B cell (primary cell): Measurements from ENCODE around the gene FBXL20. TPM values are rescaled to one million over a fixed set of nuclear protein-coding genes. Genes with fewer than 3 reads are reported as not detected.

Source experiments
- ATAC-seq: fragments of 200-7000 bp; cut with Tn5 transposase; one replicate; pipeline ENCODE4 v1.10.0; 2021; ENCODE audit warnings: low read depth, mild to moderate bottlenecking, moderate number of reproducible peaks, moderate library complexity
- CTCF ChIA-PET: fragments of 350-600 bp; sonication (Branson Sonifier 250); formaldehyde crosslinking; loops from one replicate; lab custom pipeline; 2021; ENCODE audit warnings: antibody characterized with exemption, inconsistent platforms; lab: Charles Lee
- POLR2A ChIA-PET: fragments of 350-600 bp; sonication (Branson Sonifier 250); formaldehyde crosslinking; loops from one replicate; lab custom pipeline; 2021; ENCODE audit warnings: antibody characterized with exemption; lab: Charles Lee
- DNase-seq: peaks from one replicate; pipeline ENCODE4 v3.0.0; 2013
- H2AFZ ChIP-seq: 2 replicates; pipeline ENCODE4 v1.6.1; 2012; ENCODE audit warnings: mild to moderate bottlenecking, low read depth, low read length; ENCODE audit not compliant: insufficient read depth, poor library complexity, severe bottlenecking
- H3K27ac ChIP-seq, 2 donors: 1 replicate in 1 of 2; 2 replicates in 1 of 2; pipeline ENCODE4 v1.5.1; 2012 to 2013; ENCODE audit warnings: low read length in 2 of 2, mild to moderate bottlenecking in 2 of 2, moderate library complexity in 1 of 2
- H3K27me3 ChIP-seq, 4 experiments: fragments of 200-600 bp in 1 of 4; sonication (generic) in 1 of 4; replicated peaks in 1 of 4; 1 replicate in 2 of 4; 2 replicates in 2 of 4; pipeline versions ENCODE4 v1.6.1 to v1.7.0; 2013 to 2016; ENCODE audit warnings: low read length in 3 of 4, mild to moderate bottlenecking in 2 of 4, mixed read lengths in 1 of 4, moderate library complexity in 1 of 4; ENCODE audit not compliant: insufficient read depth in 4 of 4, control insufficient read depth in 3 of 4; ENCODE audit errors: control extremely low read depth in 1 of 4
- H3K36me3 ChIP-seq, 2 experiments: replicated peaks in 1 of 2; 1 replicate in 1 of 2; 2 replicates in 1 of 2; pipeline versions ENCODE4 v1.6.1 to v1.7.1; 2013; ENCODE audit warnings: low read length in 1 of 2; ENCODE audit not compliant: insufficient read depth in 2 of 2, control insufficient read depth in 1 of 2; ENCODE audit errors: control extremely low read depth in 1 of 2, extremely low read depth in 1 of 2
- H3K4me1 ChIP-seq, 2 donors: fragments of 200-600 bp in 1 of 2; sonication (generic) in 1 of 2; 1 replicate in 1 of 2; 2 replicates in 1 of 2; pipeline versions ENCODE4 v1.5.1 to v1.6.1; 2013 to 2017; ENCODE audit warnings: low read length in 2 of 2; ENCODE audit not compliant: control insufficient read depth in 2 of 2, insufficient read depth in 2 of 2
- H3K4me2 ChIP-seq: replicated peaks from 2 replicates; pipeline ENCODE3; 2012; ENCODE audit warnings: mild to moderate bottlenecking, low read depth, low read length; ENCODE audit not compliant: poor library complexity, severe bottlenecking
- H3K4me3 ChIP-seq, 5 experiments: fragments of 200-600 bp in 1 of 5; sonication (generic) in 1 of 5; 1 replicate in 3 of 5; 2 replicates in 2 of 5; pipeline versions ENCODE4 v1.5.1 to v1.7.0; 2011 to 2016; ENCODE audit warnings: low read length in 4 of 5, mild to moderate bottlenecking in 4 of 5, low read depth in 2 of 5, control low read depth in 1 of 5, moderate library complexity in 1 of 5; ENCODE audit not compliant: insufficient read depth in 1 of 5; ENCODE audit errors: control extremely low read depth in 1 of 5, extremely low read depth in 1 of 5
- H3K79me2 ChIP-seq: fragments of 200-600 bp; sonication (generic); one replicate; pipeline ENCODE4 v1.6.0; 2016; ENCODE audit warnings: low read length; ENCODE audit not compliant: control insufficient read depth, insufficient read depth
- H3K9ac ChIP-seq: fragments of 200-600 bp; sonication (generic); 2 replicates; pipeline ENCODE4 v1.6.1; 2017; ENCODE audit warnings: mild to moderate bottlenecking, low read length, moderate library complexity
- H3K9me3 ChIP-seq, 3 donors: one replicate each; pipeline versions ENCODE4 v1.6.1 to v1.7.1; 2013; ENCODE audit warnings: low read length in 2 of 3; ENCODE audit not compliant: control insufficient read depth in 2 of 3, insufficient read depth in 1 of 3; ENCODE audit errors: control extremely low read depth in 1 of 3
- H4K20me1 ChIP-seq: 2 replicates; pipeline ENCODE4 v1.6.0; 2012; ENCODE audit warnings: mild to moderate bottlenecking, low read length; ENCODE audit not compliant: insufficient read depth, control insufficient read depth, poor library complexity, severe bottlenecking
- H3K27ac Mint-ChIP-seq: one replicate; pipeline ENCODE4 v1.8.0; 2021; ENCODE audit warnings: mixed read lengths
- H3K27me3 Mint-ChIP-seq: one replicate; pipeline ENCODE4 v1.8.0; 2021; ENCODE audit warnings: mixed read lengths
- H3K4me1 Mint-ChIP-seq: one replicate; pipeline ENCODE4 v1.8.0; 2021; ENCODE audit warnings: mixed read lengths
- H3K4me3 Mint-ChIP-seq: one replicate; pipeline ENCODE4 v1.8.0; 2021; ENCODE audit warnings: mixed read lengths
- H3K9me3 Mint-ChIP-seq: one replicate; pipeline ENCODE4 v1.8.0; 2022; ENCODE audit warnings: mixed read lengths; ENCODE audit not compliant: insufficient read depth
- CTCF ChIP-seq: fragments of 200-600 bp; IDR thresholded peaks from one replicate; pipeline ENCODE4 v1.8.0; 2022; ENCODE audit warnings: antibody characterized with exemption, mild to moderate bottlenecking
- EZH2 ChIP-seq: IDR thresholded peaks from 2 replicates; pipeline ENCODE4 v1.6.1; 2012; ENCODE audit warnings: borderline replicate concordance, low read depth, mild to moderate bottlenecking, moderate library complexity, low read length; ENCODE audit not compliant: insufficient read depth, poor library complexity, severe bottlenecking
- WGBS: methylation state at CpG from one replicate; pipeline ENCODE4 v1.1.5; 2013; ENCODE audit warnings: missing lambda C conversion rate; ENCODE audit not compliant: insufficient coverage; 5-methylcytosine and 5-hydroxymethylcytosine counted together
- intact Hi-C: fragments of 100-400 bp; cut with micrococcal nuclease; formaldehyde crosslinking; loops from one replicate; pipeline ENCODE4 v1.10.0; 2022
- polyA plus RNA-seq: library from polyadenylated mRNA; depleted of rRNA; stranded (reverse); fragments of >200 nt; gene quantifications from 2 replicates; pipeline ENCODE4 v1.2.3, GENCODE V29; 2012
- total RNA-seq, 2 donors: library from RNA; stranded (reverse); fragments of 120-200 nt in 1 of 2; gene quantifications; 1 replicate in 1 of 2; 2 replicates in 1 of 2; pipeline versions ENCODE4 v1.2.3 to v1.2.4, GENCODE V29; 2013 to 2022

FBXL20 gene
- total and polyA plus RNA-seq, 2 donors (not counting 1 experiment from before 2014, with no cell fraction given): 6.1 to 36.2 TPM

GRCh38 chr17:39205112-39205526 is 196.3 kb downstream of the FBXL20 start:
- no peaks in the 10 kb centered on the region for H3K27me3 Mint-ChIP-seq
- ChIA-PET CTCF (interaction anchor here (0.7 to 18.9 kb wide), 8 partner anchors 27 to 646 kb away, joined by 3 to 707 read pairs (median 4); partner anchors contain the start of gene PLXDC1), POLR2A (no interaction called here)
- WGBS: no CpG with 5 or more reads among the region's 3 CpGs
- Histone ChIP-seq H3K9ac (no peak overlapping the region), H3K27ac (no peak overlapping the region), H3K27me3 (peaks cover 0 to 4% (median 0%) of the 10 kb centered on the region in 4 experiments), H2AFZ (no peak overlapping the region), H4K20me1 (peaks cover 31% of the 10 kb centered on the region), H3K36me3 (peaks cover 4 to 41% of the 10 kb centered on the region in 2 experiments), H3K9me3 (peaks cover 0 to 3% (median 0%) of the 10 kb centered on the region in 3 donors), H3K4me3 (no peak overlapping the region), H3K4me2 (no peak overlapping the region), H3K4me1 (peaks cover 40 to 53% of the 10 kb centered on the region in 2 donors), H3K79me2 (peaks cover 18% of the 10 kb centered on the region)
- no peak overlapping the region for H3K27ac Mint-ChIP-seq
- H3K9me3 Mint-ChIP-seq: no peaks in the 10 kb centered on the region
- DNase-seq (no peak), ATAC-seq (no peak)
- H3K4me1 Mint-ChIP-seq: peaks cover 53% of the 10 kb centered on the region
- TF ChIP-seq EZH2: no peak
- TF ChIP-seq CTCF: no peak
- intact Hi-C loops: loop anchor here (10.0 kb wide), 1 partner anchor 200 kb away; the partner anchor contains the start of gene FBXL20
- no peak overlapping the region for H3K4me3 Mint-ChIP-seq

GRCh38 chr17:39204245-39204644 is 197.2 kb downstream of the FBXL20 start:
- H3K27ac Mint-ChIP-seq: peak overlapping the region; percentile 42

More at GRCh38 chr17:39204245-39204644, 197.2 kb downstream of the FBXL20 start:
- no peaks in the 10 kb centered on the region for H3K27me3 Mint-ChIP-seq
- no peak for TF ChIP-seq CTCF
- no peak for TF ChIP-seq EZH2
- H3K27ac ChIP-seq: no peak overlapping the region
- 98% methylated on average over 5 of the region's 8 CpGs for WGBS
- peaks cover 4 to 41% of the 10 kb centered on the region in 2 experiments for H3K36me3 ChIP-seq
- no peak overlapping the region for H3K4me2 ChIP-seq
- H3K9ac ChIP-seq: no peak overlapping the region
- ATAC-seq (no peak), DNase-seq (no peak)
- peaks cover 35 to 48% of the 10 kb centered on the region in 2 donors for H3K4me1 ChIP-seq
- ChIA-PET POLR2A (interaction anchor here (1.0 kb wide), 1 partner anchor 51 kb away, joined by 3 read pairs; no protein-coding TSS in a partner anchor), CTCF (interaction anchor here (0.6 to 18.9 kb wide), 3 partner anchors 36 to 238 kb away, joined by 3 to 707 read pairs (median 5); no protein-coding TSS in a partner anchor)
- no peak overlapping the region for H2AFZ ChIP-seq
- H4K20me1 ChIP-seq: peaks cover 31% of the 10 kb centered on the region
- H3K9me3 ChIP-seq: peaks cover 0 to under 1% (median 0%) of the 10 kb centered on the region in 3 donors
- no peaks in the 10 kb centered on the region for H3K9me3 Mint-ChIP-seq
- H3K4me3 Mint-ChIP-seq: no peak overlapping the region
- no peak overlapping the region for H3K4me3 ChIP-seq
- H3K79me2 ChIP-seq: peaks cover 20% of the 10 kb centered on the region
- intact Hi-C loops: loop anchor here (10.0 kb wide), 1 partner anchor 201 kb away; the partner anchor contains the start of gene FBXL20
- no peaks in the 10 kb centered on the region for H3K27me3 ChIP-seq
- peaks cover 53% of the 10 kb centered on the region for H3K4me1 Mint-ChIP-seq
